Fibroblast of mammary gland (primary cell): ENCODE measurements around the gene ETV3.
A peak's percentile ranks its signal among the peaks of the same experiment; 100 is the strongest.

Experiments used
- DNase-seq: peaks from one replicate; pipeline ENCODE4 v3.0.0-alpha.2; 2010; ENCODE audit warnings: low read depth
- H3K4me3 ChIP-seq: 2 replicates; pipeline ENCODE4 v1.5.1; 2011; ENCODE audit warnings: low read depth, mild to moderate bottlenecking, low read length, moderate library complexity; ENCODE audit not compliant: control insufficient read depth
- CTCF ChIP-seq: conservative IDR thresholded peaks from 2 replicates; pipeline ENCODE4 v1.5.1; 2011; ENCODE audit warnings: low read depth, low read length, inconsistent platforms; ENCODE audit not compliant: control insufficient read depth, insufficient read depth

ETV3 gene

GRCh38 chr1:157153746-157154145, 15.6 kb upstream of the ETV3 start:
- TF ChIP-seq CTCF = no peak
- DNase-seq = no peak
- no peak overlapping the region for H3K4me3 ChIP-seq

- DNase-seq = no peak
- no peak for TF ChIP-seq CTCF
- no peak overlapping the region for H3K4me3 ChIP-seq
Measured at GRCh38 chr1:157152510-157152909, 14.3 kb upstream of the ETV3 start.

- no peak for TF ChIP-seq CTCF
- DNase-seq = no peak
- no peak overlapping the region for H3K4me3 ChIP-seq
Measured at GRCh38 chr1:157151506-157151905, 13.3 kb upstream of the ETV3 start.

- no peak overlapping the region for H3K4me3 ChIP-seq
- no peak for DNase-seq
- TF ChIP-seq CTCF = no peak
Measured at GRCh38 chr1:157151073-157151472, 12.9 kb upstream of the ETV3 start.

- TF ChIP-seq CTCF = no peak
- DNase-seq = no peak
- no peak overlapping the region for H3K4me3 ChIP-seq
Measured at GRCh38 chr1:157150631-157151030, 12.4 kb upstream of the ETV3 start.

- no peak for TF ChIP-seq CTCF
- peak; percentile 14 for DNase-seq
- no peak overlapping the region for H3K4me3 ChIP-seq
Measured at GRCh38 chr1:157147906-157148700, 9.9 kb upstream of the ETV3 start.
